NCI-H2196 (cell line): ENCODE measurements around the gene FAF2.

Experiments
- DNase-seq: peaks from one replicate; lab custom pipeline; 2025; ENCODE audit not compliant: unreplicated experiment; lab: John Stamatoyannopoulos, UW

The FAF2 gene

DNA sequence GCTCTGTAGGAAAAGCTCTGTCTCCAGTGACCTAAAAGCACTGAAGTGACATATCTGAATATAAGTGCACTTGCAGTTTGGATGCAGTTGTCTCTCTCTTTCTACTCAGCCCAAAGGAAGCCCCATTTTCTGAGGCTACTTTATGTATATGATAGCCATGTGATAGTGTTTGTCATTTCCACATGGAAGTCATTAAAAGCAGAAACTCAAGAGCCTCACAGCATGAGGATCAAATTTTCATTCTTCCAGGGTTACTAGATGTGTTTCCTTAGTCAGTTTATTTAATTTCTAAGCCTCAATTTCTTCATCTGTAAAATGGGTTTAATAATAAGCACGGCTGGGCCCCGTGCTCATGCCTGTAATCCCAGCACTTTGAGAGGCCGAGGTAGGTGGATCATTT, 52.3 kb downstream of the FAF2 start:
- no peak for DNase-seq

DNA sequence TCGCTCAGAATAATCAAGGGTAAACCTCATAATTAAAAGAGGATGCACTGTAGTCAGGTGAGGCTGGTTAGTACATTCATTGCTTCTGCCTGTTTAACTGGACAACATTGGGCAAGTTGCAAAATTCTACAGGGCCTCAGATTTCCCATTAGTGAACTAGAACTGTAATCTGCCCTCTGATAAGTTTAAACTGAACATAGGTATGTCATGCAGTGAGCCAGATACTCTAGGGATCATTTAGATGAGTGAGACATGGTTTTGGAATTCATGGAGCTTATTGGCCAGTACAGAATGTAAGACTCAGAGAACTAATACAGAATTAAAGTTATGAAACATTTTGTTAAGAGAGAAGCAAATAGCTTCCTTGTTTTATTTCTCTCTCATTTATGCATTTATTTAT, 53.1 kb downstream of the FAF2 start:
- no peak for DNase-seq

- DNase-seq: no peak
Observed at GRCh38 chr5:176503496-176503895, 55.3 kb downstream of the FAF2 start.

DNA sequence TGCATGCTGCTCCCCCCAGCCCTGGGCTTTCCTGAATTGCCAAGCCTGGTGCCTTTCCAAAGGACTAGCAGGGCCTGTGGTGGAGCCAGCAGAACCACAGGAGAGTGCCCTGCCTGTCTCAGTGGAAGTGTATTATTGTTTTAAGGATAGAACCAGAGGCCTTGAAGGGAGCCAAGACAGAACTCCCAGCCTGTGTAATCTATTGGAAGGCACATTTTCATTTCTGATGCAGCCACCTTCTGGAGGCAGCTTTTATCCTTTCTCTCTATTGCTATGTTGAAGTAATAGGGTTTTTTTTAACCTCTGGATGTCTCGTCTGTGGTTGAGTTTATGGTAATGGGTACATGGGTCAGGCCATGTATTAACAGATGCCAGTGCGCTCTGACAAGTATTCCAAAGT, 59.7 kb downstream of the FAF2 start:
- DNase-seq: no peak

DNA sequence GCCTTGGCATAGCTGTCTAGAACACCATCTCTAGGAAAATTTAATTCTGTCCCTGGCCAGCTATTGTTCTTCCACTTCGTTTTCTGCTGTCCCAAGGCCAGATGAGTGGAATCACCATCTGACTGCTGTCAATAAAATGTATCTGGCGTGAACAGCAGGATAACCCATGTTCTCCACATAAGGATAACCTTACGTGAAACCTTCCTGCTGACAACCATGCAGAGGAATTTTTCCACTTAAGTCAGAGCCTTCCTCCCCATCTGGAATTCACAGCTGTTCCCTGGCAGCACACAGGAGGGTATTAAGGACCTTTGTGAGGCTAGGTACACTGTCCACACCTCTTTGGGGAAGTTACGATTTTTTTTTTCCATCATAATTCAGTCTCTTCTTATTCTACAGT, 60.4 kb downstream of the FAF2 start:
- no peak for DNase-seq

DNA sequence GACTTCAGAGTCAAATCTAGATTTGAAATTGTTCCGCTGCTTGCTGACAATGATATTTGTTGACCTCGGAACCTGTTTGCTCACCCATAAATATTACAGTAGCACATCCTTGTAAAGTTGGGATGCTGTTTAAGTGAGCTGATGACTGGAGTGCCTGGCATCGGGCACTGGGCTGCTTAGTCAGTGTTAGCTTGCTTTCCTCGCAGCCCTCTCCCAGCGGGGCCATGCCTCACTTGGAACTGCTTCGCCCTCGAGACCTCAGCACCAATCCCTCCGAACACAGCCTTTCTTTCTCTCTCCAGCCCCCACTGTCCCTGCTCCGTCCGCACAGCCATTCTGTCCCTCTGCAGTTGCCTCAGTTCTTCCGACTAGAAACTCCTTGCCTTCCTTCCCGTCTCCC, 65.6 kb downstream of the FAF2 start:
- DNase-seq: no peak

DNA sequence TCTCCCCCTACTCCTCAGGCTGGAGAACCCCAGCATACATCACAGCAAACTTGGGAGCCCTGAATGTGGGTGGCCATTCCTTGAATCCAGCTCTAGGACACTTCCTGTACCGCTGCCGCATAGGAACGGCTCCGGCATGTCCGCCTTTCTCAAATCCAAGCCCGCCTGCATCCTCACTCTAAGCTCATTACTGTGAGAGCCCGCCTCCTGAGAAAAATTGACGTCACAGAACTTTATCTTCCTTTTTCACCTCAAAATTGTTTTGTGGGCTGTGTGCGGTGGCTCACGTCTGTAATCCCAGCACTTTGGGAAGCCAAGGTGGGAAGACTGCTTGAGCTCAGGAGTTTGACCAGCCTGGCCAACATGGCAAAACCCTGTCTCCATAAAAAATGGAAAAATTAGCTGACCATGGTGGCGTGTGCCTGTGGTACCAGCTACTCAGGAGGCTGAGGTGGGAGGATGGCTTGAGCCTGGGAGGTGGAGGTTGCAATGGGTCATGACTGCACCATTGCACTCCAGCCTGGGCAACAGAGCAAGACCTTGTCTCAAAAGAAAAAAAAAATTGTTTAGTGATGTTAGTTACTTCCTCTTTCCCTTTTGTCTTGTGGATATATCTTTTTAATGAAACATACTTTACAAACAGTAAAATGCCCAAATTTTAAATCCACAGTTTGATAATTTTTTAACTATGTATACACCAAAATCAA, 66.2 kb downstream of the FAF2 start:
- DNase-seq: no peak

DNA sequence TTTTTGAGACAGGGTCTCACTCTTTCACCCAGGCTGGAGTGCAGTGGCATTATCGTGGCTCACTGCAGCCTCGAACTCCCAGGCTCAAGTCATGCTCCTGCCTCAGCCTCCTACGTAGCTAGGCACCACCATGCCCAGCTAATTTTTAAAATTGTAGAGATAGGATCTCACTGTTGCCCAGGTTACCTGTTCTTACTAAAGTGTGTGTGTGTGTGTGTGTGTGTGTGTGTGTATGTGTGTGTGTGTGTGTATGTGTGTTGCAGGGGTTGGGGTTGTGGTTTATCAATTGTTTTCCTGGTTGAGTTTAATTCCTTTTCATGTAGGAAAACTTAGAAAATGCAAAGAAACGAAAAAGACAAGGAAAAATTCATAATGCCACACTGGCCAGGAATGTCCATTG, 67.2 kb downstream of the FAF2 start:
- DNase-seq: no peak

- DNase-seq: no peak
Observed at GRCh38 chr5:176517053-176517661, 69.0 kb downstream of the FAF2 start.

- DNase-seq: no peak
Observed at GRCh38 chr5:176519810-176520720, 71.9 kb downstream of the FAF2 start.

DNA sequence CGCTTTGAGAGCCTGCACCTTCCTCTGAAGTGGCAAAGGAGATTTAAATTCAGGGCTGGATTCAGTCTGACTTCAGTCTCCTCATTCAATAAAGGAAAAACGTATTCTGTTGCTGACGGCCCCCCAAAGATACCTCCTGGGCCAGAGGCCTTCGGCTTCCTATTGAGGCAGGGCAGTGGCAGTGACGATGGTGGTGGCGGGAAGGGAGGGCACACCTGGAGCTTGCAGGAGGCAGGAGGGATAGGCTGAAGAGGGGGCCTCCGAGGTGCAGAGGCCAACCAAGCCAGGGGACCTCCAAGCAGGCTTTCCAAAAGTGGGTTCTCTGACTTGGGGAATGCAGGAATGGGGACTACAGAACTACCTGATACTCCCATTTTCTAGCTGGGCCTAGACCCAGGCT, 73.1 kb downstream of the FAF2 start:
- DNase-seq: no peak

- DNase-seq: no peak
Observed at GRCh38 chr5:176521699-176522263, 73.6 kb downstream of the FAF2 start.

- no peak for DNase-seq
Observed at GRCh38 chr5:176524138-176524537, 76.0 kb downstream of the FAF2 start.

DNA sequence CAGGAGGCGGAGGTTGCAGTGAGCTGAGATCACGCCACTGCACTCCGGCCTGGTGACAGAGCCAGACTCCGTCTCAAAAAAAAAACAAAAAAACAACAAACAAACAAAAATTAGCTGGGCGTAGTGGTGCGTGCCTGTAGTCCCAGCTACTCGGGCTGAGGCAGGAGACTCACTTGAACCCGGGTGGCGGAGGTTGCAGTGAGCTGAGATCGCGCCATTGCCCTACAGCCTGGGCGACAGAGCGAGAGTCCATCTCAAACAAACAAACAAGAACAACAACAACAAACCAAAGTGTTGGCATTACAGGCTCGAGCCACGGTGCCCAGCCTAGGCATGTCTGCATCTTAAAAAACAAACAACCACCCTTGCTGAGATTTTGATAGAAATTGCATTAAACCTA, 76.8 kb downstream of the FAF2 start:
- DNase-seq: no peak

GRCh38 chr5:176525677-176526076, 77.5 kb downstream of the FAF2 start:
- no peak for DNase-seq

GRCh38 chr5:176526462-176526861, 78.3 kb downstream of the FAF2 start:
- no peak for DNase-seq

GRCh38 chr5:176527246-176528222, 79.3 kb downstream of the FAF2 start:
- no peak for DNase-seq

- DNase-seq: no peak
Observed at GRCh38 chr5:176528301-176528700, 80.1 kb downstream of the FAF2 start.

DNA sequence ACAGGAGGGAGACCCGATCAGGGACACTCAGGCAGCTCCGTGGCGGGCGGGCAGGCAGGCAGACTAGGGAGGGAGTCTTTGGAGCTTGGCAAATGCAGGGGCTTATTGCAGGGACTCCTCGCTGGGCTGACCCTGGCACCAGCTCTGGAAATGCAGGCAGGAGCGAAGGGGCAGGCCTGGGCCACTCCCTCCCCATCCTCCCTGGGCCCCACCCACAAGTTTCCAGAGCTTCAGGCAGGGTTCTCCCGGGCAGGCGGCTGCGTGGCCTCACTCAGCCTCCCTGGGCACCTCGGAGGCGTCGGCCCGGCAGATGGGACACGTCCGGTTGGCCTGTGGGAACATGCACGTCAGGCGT, 80.6 kb downstream of the FAF2 start:
- DNase-seq: no peak

- DNase-seq: no peak
Observed at GRCh38 chr5:176529116-176529740, 81.0 kb downstream of the FAF2 start.
